T-helper 9 cell (primary cell): Measurements from ENCODE around the gene RDX.
A peak's percentile ranks its signal among the peaks of the same experiment; 100 is the strongest.
"Not testable (repeated sequence)": the region's sequence is repeated elsewhere in the genome, so short reads cannot be mapped to it uniquely, and the experiment has no call there.

Experiments
- DNase-seq: peaks from one replicate; pipeline ENCODE4 v3.0.0-alpha.2; 2020

Gene RDX

DNA sequence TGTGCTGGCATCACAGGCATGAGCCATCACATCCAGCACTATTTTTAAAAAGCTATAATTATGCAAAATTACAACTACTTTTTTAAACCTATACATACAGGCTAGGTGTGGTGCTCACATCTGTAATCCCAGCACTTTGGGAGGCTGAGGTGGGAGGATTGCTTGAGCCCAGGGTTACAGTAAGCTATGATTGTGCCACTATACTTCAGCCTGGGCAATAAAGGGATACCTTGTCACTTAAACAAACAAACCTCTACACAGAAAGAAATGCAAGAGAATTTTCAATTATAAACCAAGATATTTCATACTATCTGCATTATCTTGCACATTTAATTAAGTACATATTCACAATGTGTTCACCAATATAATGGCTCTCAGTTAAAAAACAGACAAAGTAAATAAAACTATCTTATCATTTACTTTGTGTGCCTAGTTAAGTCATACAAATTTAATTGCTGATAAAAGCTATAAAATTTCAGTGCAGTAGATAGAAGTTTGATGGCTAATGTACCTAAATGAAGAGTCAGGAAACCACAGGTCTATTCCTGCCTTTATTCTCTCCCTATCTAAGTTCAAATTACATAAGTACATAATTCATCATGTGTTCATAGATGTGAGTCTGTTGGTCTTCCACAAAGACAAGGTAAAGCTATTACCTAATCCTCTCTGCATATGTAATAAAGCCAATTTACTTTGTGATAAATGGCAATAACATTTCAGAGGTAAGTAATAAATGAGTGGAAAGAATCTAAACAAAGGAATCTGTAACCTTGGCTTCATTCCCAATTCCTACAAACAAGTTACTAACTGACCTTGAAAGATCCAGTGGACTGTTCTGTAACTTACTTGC is 9.0 kb upstream of the RDX start:
- no peak for DNase-seq

DNA sequence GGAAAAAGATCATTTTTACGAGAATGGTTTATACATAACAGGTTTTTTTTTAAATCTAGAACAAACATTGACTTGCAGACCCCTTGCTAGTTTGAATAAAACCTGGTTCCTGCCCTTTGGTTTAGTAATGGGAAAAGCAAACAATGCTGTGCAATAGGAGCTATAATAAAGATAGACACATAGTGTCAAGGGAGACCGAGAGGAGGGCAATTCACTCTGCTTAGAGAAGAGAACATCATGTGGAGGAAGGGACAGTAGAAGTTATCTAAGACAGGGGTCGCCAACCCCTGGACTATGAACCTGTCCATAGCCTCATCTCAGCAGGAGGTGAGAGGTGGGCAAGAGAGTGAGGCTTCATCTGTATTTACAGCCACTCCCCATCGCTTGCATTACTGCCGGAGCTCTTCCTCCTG is 7.0 kb upstream of the RDX start:
- DNase-seq, result no peak

DNA sequence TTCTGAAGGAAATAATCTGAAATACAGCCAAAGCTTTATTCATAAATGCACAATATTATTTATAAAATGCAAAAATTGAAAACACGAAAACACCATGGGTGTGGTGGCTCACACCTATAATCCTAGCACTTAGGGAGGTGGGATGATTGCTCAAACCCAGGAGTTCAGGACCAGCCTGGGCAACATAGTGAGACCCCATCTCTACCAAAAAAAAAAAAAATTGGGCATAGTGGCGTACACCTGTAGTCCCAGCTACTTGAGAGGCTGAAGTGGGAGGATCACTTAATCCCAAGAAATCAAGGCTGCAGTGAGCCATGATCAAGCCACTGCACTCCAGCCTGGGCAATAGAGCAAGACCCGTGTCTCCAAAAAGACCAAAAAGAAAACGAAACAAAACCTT is 5.2 kb upstream of the RDX start:
- no peak for DNase-seq

DNA sequence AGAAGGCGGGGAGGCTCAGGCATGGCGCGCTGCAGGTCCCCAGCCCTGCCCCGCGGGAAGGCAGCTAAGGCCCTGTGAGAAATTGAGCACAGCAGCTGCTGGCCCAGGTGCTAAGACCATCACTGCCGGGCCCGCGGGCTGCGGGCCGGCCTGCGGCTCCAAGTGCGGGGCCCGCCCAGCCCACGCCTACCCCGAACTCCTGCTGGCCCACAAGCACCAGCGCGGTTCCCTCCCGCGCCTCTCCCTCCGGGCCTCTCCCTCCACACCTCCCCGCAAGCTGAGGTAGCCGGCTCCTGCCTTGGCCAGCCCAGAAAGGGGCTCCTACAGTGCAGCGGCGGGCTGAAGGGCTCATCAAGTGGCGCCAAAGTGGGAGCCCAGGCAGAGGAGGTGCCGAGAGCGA is 4.6 kb upstream of the RDX start:
- DNase-seq, result no peak

DNA sequence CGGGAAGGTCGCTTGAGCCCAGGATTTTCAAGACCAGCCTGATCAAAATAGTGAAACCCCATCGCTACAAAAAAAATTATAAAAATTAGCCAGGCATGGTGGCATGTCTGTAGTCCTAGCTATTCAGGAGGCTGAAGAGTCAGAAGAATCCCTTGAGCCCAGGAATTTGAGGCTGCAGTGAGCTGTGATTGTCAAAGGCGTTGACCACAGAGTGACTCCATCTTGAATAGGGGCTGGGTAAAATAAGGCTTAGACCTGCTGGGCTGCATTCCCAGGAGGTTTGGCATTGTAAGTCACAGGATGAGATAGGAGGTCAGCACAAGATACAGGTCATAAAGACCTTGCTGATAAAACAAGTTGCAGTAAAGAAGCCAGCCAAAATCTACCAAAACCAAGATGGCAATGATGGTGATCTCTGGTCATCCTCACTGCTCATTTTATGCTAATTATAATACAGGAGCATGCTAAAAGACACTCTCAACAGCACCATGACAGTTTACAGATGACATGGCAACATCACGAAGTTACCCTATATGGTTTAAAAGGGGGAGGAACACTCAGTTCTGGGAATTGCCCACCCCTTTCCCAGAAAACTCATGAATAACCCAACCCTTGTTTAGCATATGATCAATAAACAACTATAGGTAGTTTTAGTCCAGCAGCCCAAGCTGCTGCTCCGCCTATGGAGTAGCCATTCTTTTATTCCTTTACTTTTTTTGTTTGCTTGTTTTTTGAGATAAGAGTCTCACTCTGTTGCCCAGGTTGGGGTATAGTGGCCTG is 2.8 kb upstream of the RDX start:
- no peak for DNase-seq

DNA sequence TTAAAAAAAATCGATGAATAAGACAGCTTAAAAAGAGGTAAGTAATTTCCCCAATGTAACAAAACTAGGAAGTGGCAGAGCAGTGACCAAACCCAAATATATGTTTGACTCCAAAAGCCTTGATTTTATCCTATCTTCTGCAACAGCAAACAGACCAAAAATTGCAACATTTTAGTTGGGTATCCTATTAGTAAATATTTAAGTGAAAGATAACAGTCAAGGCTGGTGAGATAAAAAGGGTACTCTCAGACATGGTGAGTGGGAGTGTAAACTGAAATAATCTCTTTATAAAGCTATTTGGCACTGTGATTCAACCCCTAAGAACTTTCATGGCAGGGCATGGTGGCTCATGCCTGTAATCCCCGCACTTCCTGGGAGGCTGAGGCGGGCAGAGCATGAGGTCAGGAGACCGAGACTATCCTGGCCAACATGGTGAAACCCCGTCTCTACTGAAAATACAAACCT is 1.9 kb upstream of the RDX start:
- no peak for DNase-seq

DNA sequence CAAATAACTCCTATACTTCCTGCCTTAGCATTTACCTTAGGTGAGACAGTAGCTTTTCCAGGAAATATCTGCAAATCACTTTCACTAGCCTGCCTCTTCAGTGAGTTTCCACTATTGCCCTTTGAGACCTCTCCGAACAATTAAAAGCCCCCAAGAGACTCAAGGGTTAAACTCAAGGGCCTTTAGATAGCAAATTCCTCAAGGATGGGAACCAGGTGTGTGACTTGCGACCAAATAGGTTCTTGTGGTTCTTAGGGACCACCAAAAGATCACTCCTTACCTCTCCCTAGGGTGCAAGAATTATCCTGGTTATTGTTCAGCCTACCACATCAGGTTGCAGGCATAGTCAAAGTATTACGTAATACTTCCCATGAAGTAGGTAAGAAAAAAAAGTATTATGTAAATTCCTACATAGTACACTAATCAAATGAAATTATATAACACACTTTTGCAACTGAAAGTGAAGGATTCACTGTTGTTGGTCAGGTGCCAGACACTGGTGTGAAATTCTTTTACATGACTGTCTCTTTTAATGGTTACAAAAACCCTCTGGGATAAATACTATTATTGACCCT is 1.4 kb upstream of the RDX start:
- no peak for DNase-seq

DNA sequence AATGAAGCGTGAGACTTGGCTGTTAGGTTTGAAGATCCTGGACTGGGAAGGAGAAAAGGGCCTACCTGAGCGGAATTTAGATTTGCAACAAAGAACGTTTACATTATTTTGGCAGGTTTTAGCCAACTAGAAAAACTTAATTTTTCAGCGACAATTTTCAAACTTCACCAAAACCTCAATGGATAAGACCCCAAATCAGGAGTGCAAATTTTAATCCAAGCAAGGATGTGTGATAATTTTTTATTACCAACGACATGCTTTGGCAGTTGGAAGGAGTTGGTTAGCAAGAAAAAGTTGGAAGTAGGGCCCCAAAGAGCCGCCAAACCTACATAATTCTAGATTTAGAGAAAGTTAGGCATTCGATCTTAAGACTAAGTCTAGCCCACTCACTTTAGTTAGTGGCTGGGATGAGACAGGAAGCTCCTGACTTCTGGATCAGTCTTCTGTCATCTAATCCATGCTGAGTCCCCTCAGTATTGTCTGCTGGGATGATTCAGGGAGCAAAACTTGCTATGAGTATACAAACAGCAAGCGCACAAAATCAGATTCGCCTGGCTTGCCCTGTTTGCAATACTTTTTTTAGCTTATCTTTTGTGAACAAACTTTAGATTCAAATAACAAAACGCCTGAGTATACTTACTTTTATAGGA is 787 bp upstream of the RDX start:
- DNase-seq, result no peak

DNA sequence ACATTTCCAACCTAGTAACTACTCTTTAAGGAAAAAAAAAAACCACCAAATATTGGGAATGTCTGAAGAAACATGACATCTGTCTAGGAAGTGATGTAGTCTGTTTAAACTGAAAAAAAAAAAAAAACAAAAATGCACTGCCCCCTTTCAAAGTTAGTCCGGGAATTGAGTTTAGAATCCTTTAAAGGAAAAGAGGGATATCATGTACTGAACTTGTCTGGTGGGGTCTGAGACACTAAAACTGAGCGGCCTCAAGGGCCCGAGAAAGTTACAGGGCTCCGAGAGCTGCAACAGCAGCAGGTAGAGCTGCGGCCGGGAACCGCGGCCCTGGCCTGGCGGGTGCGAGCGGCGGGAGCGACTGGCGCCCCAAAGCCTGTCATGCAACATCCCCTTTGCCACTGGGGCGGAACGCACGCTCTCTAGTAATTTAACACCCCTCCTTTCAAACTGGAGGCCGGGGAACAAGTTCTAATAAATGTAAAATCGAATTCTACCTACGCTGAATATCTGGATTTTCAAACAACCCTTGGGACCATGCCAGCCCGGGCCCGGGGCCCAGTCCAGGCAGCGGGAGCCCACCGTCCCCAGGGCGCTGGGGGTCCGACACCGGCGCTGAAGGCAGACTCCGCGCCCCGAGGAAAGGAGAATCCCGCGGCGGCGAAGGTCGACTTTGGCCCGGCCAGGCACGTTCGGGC is 736 bp downstream of the RDX start:
- DNase-seq, result peak; percentile 18

DNA sequence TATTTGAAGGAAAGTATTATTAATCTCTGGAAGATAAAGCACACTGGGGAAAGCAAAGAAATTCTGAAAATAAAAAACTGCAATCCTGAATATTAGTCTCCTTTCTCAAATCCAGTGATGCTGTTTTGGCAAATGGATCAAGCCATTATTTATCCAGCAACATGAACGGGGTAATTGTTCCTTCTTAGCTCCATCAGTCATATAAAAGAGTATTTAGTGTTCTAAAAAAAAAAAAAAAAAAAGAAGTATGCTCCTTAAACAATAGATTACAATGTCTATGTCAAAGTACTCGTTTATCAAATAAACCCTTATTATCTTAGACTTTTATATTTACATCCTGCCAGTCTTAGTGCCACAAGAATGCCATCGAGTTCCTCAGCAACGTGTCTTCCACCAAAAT is 1.3 kb downstream of the RDX start:
- DNase-seq, result no peak

DNA sequence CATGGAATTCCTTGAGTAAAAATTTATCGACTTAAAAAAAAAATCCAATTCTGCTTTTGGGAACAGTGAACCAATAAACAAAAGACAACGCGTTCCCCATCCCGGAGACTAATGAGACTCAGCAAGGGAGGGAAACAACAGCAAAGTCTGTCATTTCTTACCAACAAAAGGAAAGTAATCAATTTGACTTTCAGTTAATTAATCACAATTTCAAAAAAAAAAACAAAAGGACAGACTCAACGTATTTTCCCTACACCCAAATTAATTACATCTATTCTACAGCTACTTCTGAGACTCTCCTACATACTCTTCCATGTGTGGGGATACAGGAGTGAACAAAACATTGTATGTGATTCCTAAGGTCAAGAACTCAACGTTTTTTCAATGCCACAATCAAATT is 1.9 kb downstream of the RDX start:
- no peak for DNase-seq

DNA sequence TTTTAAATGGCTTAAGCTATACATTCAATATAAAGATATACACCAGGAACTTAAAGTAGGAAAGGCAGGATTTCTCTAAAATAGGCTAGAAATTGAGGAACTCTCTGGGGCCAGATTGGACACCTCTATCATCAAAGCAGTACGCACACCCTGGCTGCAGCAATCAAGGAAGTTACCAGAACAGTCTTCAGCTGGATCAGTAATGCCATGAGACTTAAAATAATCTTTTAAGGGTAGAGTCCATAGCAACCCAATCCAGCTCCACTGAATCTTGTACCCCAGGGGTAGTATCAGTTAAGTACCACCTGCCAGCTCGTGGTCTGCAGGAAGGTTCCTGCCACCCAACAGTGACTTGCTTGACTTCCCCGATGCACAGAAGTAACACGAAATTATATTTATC is 3.0 kb downstream of the RDX start:
- DNase-seq, result no peak

DNA sequence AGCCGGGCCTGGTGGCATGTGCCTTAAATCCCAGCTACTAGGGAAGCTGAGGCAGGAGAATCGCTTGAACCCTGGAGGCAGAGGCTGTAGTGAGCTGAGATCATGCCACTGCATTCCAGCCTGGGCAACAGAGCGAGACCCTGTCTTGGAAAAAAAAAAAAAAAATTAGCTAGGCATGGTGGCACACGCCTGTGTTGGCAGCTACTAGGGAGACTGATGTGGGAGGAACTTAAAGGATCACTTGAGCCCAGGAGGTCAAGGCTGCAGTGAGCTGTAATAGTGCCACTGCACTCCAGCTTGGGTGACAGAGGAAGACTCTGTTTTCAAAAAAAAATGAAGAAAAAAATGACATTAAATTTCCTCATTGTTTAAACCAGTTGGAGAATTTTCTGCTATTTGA is 4.3 kb downstream of the RDX start:
- DNase-seq, result not testable (repeated sequence)

DNA sequence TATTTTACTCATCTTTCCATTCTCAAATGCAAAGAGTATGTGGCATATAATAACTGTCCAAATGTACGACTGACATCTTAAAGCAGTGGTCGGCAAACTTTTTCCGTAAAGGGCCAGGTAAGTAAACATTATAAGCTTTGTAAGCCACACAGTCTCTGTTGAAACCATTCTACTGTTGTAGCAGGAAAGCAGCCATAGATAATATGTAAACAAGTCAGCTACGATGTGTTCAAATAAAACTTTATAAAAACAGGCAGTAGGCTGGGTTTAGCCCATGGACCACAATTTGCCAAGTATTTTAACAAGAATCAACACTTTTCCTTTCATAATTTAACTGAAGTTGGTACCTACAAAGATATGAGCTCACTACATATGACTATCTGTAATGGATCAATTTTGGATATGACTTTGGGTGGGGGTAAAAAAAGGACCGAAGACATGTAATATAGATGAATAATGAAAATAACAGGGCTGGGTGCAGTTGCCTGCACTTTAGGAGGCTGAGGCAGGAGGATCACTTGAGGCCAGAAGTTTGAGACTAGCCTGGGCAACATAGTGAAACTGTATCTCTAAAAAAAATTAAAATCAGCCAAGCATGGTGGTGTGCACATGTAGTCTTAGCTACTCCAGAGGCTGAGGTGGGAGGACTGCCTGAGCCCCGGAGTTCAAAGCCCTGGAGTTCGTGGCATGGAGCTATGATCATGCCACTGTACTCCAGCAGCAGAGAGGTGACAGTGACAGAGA is 5.7 kb downstream of the RDX start:
- DNase-seq, result no peak

DNA sequence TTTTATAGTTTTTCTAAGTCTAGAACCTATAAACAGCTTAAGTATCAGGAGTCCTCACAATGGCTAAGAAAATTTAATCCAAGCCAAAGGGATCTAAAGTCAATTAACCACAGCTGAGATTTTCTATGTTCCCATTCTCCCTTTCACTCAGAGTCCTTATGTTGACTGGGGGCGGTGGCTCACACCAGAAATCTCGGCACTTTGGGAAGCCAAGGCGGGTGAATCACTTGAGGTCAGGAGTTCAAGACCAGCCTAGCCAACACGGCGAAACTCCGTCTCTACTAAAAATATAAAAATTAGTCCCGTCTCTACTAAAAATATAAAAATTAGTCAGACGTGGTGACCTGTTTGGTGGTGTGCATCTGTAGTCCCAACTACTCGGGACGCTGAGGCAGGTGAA is 6.9 kb downstream of the RDX start:
- DNase-seq, result no peak

DNA sequence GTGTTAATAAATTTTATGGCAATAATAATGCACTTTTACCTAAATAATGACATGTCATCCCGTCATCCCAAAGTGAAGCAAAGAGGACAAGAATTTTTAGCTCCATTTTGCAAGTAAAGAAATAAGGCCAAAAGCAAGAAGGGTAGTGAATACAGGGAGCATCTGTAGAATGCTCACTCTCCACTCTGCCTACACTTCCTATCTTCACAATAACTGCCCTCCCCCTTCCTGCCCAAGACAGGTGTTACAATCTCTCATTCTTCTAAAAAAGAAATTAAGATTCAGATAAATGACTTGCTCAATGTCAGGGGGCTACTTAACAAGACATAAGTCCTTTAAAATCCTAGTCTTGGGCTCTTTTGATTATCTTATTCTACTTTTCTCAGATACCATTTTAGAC is 8.9 kb downstream of the RDX start:
- no peak for DNase-seq

DNA sequence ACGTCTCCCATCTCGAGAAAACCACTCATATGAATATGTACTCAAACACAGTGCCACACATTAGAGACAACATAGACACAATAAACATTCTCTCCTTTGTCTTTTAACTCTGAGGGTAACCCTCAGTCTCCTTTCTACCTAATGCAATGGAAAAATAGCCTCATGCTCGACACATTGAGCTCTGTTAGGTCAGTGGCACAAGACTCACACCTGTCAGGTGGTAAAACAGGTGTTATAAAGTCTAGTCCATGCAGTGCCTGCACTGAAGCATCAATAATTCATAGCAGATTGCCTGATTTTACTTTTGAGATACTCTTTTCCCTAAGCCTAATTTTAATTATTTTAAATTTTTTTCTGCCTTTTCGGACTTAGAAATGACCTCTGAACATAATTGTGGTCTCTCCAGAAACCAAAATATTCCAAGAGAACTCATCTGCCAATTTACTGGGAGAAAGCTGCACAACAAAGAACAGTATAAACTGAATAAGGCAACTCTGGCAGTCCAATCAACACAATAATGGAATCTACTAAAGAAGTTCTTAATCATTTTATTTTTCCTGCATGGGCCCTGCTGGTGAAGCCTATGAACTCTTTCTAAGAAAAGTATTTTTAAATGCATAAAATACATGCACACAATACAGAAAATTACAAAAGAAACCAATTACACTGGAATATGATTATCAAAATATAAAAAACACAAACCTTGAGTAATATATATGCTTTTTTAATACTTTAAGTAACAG is 9.9 kb downstream of the RDX start:
- DNase-seq, result no peak

DNA sequence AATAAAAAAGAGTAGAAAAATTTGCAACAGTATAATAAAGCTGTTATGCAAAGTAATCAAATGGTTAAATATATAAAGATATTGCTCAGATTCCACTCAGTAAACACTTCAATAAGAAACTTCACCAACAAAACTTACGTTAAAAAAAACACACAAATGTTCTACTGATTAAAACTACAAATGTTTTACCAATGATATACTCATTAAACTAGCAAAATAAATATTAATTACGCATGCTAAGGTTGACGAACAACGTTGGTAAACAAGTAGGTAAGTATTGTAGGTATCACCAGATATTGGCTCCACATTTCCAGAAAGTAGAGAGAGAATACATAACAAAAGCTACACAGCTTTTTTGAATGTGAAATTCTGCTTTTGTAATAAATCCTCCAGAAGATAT is 12.6 kb downstream of the RDX start:
- no peak for DNase-seq

DNA sequence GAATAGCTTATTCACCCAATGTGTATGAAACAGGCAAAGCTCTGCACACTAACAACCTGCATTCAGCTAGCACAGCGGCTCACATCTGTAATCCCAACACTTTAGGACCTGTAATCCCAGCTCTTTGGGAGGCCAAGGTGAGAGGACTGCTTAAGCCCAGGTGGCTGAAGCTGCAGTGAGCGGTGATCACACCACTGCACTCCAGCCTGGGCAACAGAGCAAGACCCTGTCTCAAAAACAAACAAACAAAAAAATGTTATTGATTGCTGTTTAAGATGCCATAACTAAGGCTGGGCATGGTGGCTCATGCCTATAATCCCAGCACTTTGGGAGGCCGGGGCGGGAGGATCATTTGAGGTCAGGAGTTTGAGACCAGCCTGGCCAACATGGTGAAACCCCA is 15.8 kb downstream of the RDX start:
- not testable (repeated sequence) for DNase-seq

DNA sequence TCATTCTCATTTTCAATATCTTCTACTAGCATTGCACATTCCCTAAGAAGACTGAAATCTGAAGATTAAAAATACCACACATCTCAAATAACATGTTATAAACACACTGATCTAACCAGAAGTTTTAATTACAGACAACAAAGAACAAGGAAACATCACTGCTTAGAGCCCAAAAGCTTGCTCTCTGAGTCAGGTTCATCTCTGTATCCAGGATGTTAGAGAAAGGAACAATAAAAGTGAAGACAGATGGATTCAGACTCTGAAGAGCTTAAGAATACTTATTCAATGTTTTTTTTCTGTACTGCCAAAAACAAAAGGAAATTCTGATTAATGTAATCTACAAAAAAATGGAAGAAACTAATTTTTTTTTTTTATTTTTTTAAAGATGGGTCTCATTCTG is 16.5 kb downstream of the RDX start:
- DNase-seq, result no peak

DNA sequence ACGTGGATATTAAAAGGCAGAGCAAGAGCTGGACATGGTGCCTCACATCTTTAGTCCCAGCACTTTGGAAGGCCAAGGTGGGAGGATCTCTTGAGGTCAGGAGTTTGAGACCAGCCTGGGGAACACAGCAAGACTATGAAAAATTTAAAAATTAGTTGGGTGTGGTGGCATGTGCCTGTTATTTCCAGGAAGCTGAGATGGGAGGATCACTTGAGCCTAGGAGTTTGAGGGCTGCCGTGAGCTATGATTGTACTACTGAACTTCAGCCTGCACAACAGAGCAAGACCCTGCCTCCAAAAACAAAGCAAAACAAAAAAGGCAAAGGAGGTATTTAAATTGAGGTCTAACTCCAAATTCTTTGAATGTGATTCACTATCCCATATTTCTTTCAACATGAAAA is 23.5 kb downstream of the RDX start:
- DNase-seq, result no peak
